NCI-H524 (cell line): Measurements from ENCODE around the gene PPHLN1.
"Not testable (repeated sequence)": the region's sequence is repeated elsewhere in the genome, so short reads cannot be mapped to it uniquely, and the experiment has no call there.

ENCODE experiments used
- DNase-seq, 2 experiments: peaks; one replicate each; lab custom pipeline; 2025; lab: John Stamatoyannopoulos, UW

The PPHLN1 gene

GRCh38 chr12:42372154-42372791, 46.3 kb downstream of the PPHLN1 start:
- DNase-seq: peak in 1 of 2 experiments; percentile 79

- no peak for DNase-seq
Observed at GRCh38 chr12:42373669-42374068, 47.7 kb downstream of the PPHLN1 start.

- DNase-seq: no peak
Observed at GRCh38 chr12:42380733-42381132, 54.8 kb downstream of the PPHLN1 start.

- DNase-seq: no peak
Observed at GRCh38 chr12:42382013-42382696, 56.2 kb downstream of the PPHLN1 start.

- DNase-seq: peak; percentile 35 to 75
Observed at GRCh38 chr12:42385326-42385841, 59.4 kb downstream of the PPHLN1 start.

- DNase-seq: no peak
Observed at GRCh38 chr12:42386308-42386707, 60.3 kb downstream of the PPHLN1 start.

- DNase-seq: not testable (repeated sequence)
Observed at GRCh38 chr12:42388086-42388485, 62.1 kb downstream of the PPHLN1 start.

GRCh38 chr12:42394429-42394828, 68.5 kb downstream of the PPHLN1 start:
- DNase-seq: no peak

GRCh38 chr12:42396473-42397259, 70.7 kb downstream of the PPHLN1 start:
- no peak for DNase-seq

- no peak for DNase-seq
Observed at GRCh38 chr12:42402821-42403411, 76.9 kb downstream of the PPHLN1 start.

GRCh38 chr12:42407306-42407705, 81.3 kb downstream of the PPHLN1 start:
- DNase-seq: no peak

- DNase-seq: no peak
Observed at GRCh38 chr12:42409471-42409870, 83.5 kb downstream of the PPHLN1 start.

- no peak for DNase-seq
Observed at GRCh38 chr12:42410340-42410739, 84.4 kb downstream of the PPHLN1 start.

GRCh38 chr12:42420395-42420794, 94.4 kb downstream of the PPHLN1 start:
- DNase-seq: no peak

- no peak for DNase-seq
Observed at GRCh38 chr12:42421844-42422779, 96.1 kb downstream of the PPHLN1 start.

GRCh38 chr12:42422785-42423184, 96.8 kb downstream of the PPHLN1 start:
- DNase-seq: no peak

- DNase-seq: no peak
Observed at GRCh38 chr12:42426746-42427145, 100.8 kb downstream of the PPHLN1 start.

- DNase-seq: no peak
Observed at GRCh38 chr12:42428850-42429249, 102.9 kb downstream of the PPHLN1 start.

- DNase-seq: no peak
Observed at GRCh38 chr12:42432517-42433140, 106.7 kb downstream of the PPHLN1 start.

- no peak for DNase-seq
Observed at GRCh38 chr12:42440608-42441007, 114.6 kb downstream of the PPHLN1 start.

GRCh38 chr12:42442311-42442759, 116.4 kb downstream of the PPHLN1 start:
- DNase-seq: no peak
